ENCODE results near the gene PTGES3L. TPM values are rescaled to one million over a fixed set of nuclear protein-coding genes. Genes with fewer than 3 reads are reported as not detected.
A peak's percentile ranks its signal among the peaks of the same experiment; 100 is the strongest.

Gene PTGES3L
- total and polyA plus RNA-seq, 2 of the 13 experiments (the other 11 are each of a cell fraction or from before 2014, with no cell fraction given) = 1.2 to 2.9 TPM

- TF ChIP-seq POGK (CRISPR knock-in tag; conservative IDR thresholded peaks at IDR 0.05) = 0 out of 2 replicates have a peak, but pooled peaks have one; percentile 66
- TF ChIP-seq ONECUT2 (CRISPR knock-in tag; IDR thresholded peaks at IDR 0.05) = no peak
- TF ChIP-seq, protein P1, sequence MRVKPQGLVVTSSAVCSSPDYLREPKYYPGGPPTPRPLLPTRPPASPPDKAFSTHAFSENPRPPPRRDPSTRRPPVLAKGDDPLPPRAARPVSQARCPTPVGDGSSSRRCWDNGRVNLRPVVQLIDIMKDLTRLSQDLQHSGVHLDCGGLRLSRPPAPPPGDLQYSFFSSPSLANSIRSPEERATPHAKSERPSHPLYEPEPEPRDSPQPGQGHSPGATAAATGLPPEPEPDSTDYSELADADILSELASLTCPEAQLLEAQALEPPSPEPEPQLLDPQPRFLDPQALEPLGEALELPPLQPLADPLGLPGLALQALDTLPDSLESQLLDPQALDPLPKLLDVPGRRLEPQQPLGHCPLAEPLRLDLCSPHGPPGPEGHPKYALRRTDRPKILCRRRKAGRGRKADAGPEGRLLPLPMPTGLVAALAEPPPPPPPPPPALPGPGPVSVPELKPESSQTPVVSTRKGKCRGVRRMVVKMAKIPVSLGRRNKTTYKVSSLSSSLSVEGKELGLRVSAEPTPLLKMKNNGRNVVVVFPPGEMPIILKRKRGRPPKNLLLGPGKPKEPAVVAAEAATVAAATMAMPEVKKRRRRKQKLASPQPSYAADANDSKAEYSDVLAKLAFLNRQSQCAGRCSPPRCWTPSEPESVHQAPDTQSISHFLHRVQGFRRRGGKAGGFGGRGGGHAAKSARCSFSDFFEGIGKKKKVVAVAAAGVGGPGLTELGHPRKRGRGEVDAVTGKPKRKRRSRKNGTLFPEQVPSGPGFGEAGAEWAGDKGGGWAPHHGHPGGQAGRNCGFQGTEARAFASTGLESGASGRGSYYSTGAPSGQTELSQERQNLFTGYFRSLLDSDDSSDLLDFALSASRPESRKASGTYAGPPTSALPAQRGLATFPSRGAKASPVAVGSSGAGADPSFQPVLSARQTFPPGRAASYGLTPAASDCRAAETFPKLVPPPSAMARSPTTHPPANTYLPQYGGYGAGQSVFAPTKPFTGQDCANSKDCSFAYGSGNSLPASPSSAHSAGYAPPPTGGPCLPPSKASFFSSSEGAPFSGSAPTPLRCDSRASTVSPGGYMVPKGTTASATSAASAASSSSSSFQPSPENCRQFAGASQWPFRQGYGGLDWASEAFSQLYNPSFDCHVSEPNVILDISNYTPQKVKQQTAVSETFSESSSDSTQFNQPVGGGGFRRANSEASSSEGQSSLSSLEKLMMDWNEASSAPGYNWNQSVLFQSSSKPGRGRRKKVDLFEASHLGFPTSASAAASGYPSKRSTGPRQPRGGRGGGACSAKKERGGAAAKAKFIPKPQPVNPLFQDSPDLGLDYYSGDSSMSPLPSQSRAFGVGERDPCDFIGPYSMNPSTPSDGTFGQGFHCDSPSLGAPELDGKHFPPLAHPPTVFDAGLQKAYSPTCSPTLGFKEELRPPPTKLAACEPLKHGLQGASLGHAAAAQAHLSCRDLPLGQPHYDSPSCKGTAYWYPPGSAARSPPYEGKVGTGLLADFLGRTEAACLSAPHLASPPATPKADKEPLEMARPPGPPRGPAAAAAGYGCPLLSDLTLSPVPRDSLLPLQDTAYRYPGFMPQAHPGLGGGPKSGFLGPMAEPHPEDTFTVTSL (CRISPR knock-in tag; IDR thresholded peaks at IDR 0.05; ENCODE audit: borderline replicate concordance) = peak; percentile 31; the same call in 1 of the 2 replicates
- TF ChIP-seq ZNF616 (CRISPR knock-in tag; IDR thresholded peaks at IDR 0.05; ENCODE audit: low read depth) = no peak
- TF ChIP-seq, protein P2, sequence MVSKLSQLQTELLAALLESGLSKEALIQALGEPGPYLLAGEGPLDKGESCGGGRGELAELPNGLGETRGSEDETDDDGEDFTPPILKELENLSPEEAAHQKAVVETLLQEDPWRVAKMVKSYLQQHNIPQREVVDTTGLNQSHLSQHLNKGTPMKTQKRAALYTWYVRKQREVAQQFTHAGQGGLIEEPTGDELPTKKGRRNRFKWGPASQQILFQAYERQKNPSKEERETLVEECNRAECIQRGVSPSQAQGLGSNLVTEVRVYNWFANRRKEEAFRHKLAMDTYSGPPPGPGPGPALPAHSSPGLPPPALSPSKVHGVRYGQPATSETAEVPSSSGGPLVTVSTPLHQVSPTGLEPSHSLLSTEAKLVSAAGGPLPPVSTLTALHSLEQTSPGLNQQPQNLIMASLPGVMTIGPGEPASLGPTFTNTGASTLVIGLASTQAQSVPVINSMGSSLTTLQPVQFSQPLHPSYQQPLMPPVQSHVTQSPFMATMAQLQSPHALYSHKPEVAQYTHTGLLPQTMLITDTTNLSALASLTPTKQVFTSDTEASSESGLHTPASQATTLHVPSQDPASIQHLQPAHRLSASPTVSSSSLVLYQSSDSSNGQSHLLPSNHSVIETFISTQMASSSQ (IDR thresholded peaks at IDR 0.05; ENCODE audit: low read depth) = no peak
- TF ChIP-seq, protein P2 (CRISPR knock-in tag; IDR thresholded peaks at IDR 0.05; ENCODE audit: borderline replicate concordance) = no peak
- peak; percentile 97 for TF ChIP-seq CTCF (CRISPR knock-in tag; IDR thresholded peaks at IDR 0.05)
- no peak for TF ChIP-seq ZNF317 (CRISPR knock-in tag; IDR thresholded peaks at IDR 0.05)
- no peak for TF ChIP-seq RNF2 (conservative IDR thresholded peaks at IDR 0.05; ENCODE audit: low read depth)
- peak; percentile 93 for TF ChIP-seq ASH2L (IDR thresholded peaks at IDR 0.05; ENCODE audit: insufficient read length, low read depth, low read length)
- no peak; the same call in 1 of the 2 replicates for TF ChIP-seq ZNF691 (CRISPR knock-in tag; IDR thresholded peaks at IDR 0.05; ENCODE audit: borderline replicate concordance, low read depth)
- no peak for TF ChIP-seq ZNF567 (CRISPR knock-in tag; IDR thresholded peaks at IDR 0.05; ENCODE audit: borderline replicate concordance)
Observed at GRCh38 chr17:43006639-43007551, 27.0 kb upstream of the PTGES3L start, which contains the start of gene IFI35 (continued).

All from HepG2 (cell line).